GM08714 (cell line): ENCODE results near the gene THAP3.
A peak's percentile ranks its signal among the peaks of the same experiment; 100 is the strongest.

Experiments
- H3K4me3 ChIP-seq: fragments of 200-500 bp; sonication (Bioruptor generic); 2 replicates; pipeline ENCODE4 v1.5.1; 2014; ENCODE audit warnings: mild to moderate bottlenecking, low read length, inconsistent platforms
- ZNF274 ChIP-seq: IDR thresholded peaks from 2 replicates; pipeline ENCODE4 v1.6.1; 2012; ENCODE audit warnings: mild to moderate bottlenecking, low read depth, low read length

Gene THAP3

GRCh38 chr1:6614019-6614928 lies 10.4 kb upstream of the THAP3 start:
- peak overlapping the region; percentile 93 for H3K4me3 ChIP-seq
- TF ChIP-seq ZNF274, result no peak

GRCh38 chr1:6614929-6615785 lies 9.5 kb upstream of the THAP3 start:
- H3K4me3 ChIP-seq, result peak overlapping the region; percentile 93
- no peak for TF ChIP-seq ZNF274

GRCh38 chr1:6619045-6619444 lies 5.6 kb upstream of the THAP3 start:
- H3K4me3 ChIP-seq, result no peak overlapping the region
- TF ChIP-seq ZNF274, result no peak

GRCh38 chr1:6621429-6622391 lies 3.0 kb upstream of the THAP3 start:
- TF ChIP-seq ZNF274, result no peak
- no peak overlapping the region for H3K4me3 ChIP-seq

GRCh38 chr1:6622396-6623152 lies 2.1 kb upstream of the THAP3 start:
- no peak for TF ChIP-seq ZNF274
- H3K4me3 ChIP-seq, result no peak overlapping the region

GRCh38 chr1:6623269-6623965 lies 1.3 kb upstream of the THAP3 start:
- no peak for TF ChIP-seq ZNF274
- H3K4me3 ChIP-seq, result no peak overlapping the region

- TF ChIP-seq ZNF274, result no peak
These were observed 999 bp downstream of the THAP3 start for GRCh38 chr1:6625584-6626149.

GRCh38 chr1:6627031-6627430 lies 2.4 kb downstream of the THAP3 start:
- H3K4me3 ChIP-seq, result no peak overlapping the region
- no peak for TF ChIP-seq ZNF274

More at GRCh38 chr1:6625584-6626149, 999 bp downstream of the THAP3 start:
- H3K4me3 ChIP-seq, result peak overlapping the region; percentile 78

- no peak for TF ChIP-seq ZNF274
- H3K4me3 ChIP-seq, result no peak overlapping the region
These were observed 3.3 kb downstream of the THAP3 start for GRCh38 chr1:6627841-6628545.

GRCh38 chr1:6628971-6629479 lies 4.4 kb downstream of the THAP3 start:
- TF ChIP-seq ZNF274, result no peak
- H3K4me3 ChIP-seq, result no peak overlapping the region

- no peak for TF ChIP-seq ZNF274
- H3K4me3 ChIP-seq, result no peak overlapping the region
These were observed 5.4 kb downstream of the THAP3 start for GRCh38 chr1:6630027-6630426.

- no peak for TF ChIP-seq ZNF274
- no peak overlapping the region for H3K4me3 ChIP-seq
These were observed 6.4 kb downstream of the THAP3 start for GRCh38 chr1:6631058-6631457.
